ENCODE data around the gene MFRP.

GRCh38 chr11:119309411-119309810 is 37.1 kb downstream of the MFRP start:
- no peak for TF ChIP-seq CTCF (IDR thresholded peaks at IDR 0.05; ENCODE audit: insufficient read depth, low read length, poor library complexity, severe bottlenecking)
- no peak for TF ChIP-seq EZH2phosphoT487 (conservative IDR thresholded peaks at IDR 0.05; ENCODE audit: low read length)
